Testis (tissue), 2 donors: ENCODE measurements around the gene CNTN5.
"Not testable (repeated sequence)": the region's sequence is repeated elsewhere in the genome, so short reads cannot be mapped to it uniquely, and the experiment has no call there.

Experiments
- POLR2A ChIP-seq: fragments of 450-650 bp; IDR thresholded peaks from one replicate; pipeline ENCODE4 v1.6.1; 2017; ENCODE audit warnings: antibody characterized with exemption, mild to moderate bottlenecking, moderate library complexity
- TF ChIP-seq, protein P1 (sequence below), 3 experiments: fragments of 450-650 bp in 2 of 3; fragments of 200-600 bp in 1 of 3; sonication (generic) in 1 of 3; IDR thresholded peaks; one replicate each; pipeline ENCODE4 v1.5.1; 2016 to 2019; ENCODE audit warnings: antibody characterized with exemption in 3 of 3, mild to moderate bottlenecking in 2 of 3, moderate library complexity in 1 of 3

- TF ChIP-seq, protein P1, sequence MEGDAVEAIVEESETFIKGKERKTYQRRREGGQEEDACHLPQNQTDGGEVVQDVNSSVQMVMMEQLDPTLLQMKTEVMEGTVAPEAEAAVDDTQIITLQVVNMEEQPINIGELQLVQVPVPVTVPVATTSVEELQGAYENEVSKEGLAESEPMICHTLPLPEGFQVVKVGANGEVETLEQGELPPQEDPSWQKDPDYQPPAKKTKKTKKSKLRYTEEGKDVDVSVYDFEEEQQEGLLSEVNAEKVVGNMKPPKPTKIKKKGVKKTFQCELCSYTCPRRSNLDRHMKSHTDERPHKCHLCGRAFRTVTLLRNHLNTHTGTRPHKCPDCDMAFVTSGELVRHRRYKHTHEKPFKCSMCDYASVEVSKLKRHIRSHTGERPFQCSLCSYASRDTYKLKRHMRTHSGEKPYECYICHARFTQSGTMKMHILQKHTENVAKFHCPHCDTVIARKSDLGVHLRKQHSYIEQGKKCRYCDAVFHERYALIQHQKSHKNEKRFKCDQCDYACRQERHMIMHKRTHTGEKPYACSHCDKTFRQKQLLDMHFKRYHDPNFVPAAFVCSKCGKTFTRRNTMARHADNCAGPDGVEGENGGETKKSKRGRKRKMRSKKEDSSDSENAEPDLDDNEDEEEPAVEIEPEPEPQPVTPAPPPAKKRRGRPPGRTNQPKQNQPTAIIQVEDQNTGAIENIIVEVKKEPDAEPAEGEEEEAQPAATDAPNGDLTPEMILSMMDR (IDR thresholded peaks at IDR 0.05): not testable (repeated sequence)
- not testable (repeated sequence) for TF ChIP-seq POLR2A
Measured at GRCh38 chr11:99836739-99837138, 816.0 kb downstream of the CNTN5 start.
